Kidney epithelial cell (primary cell): ENCODE measurements around the gene ACOX3. TPM values are rescaled to one million over a fixed set of nuclear protein-coding genes. Genes with fewer than 3 reads are reported as not detected.
A peak's percentile ranks its signal among the peaks of the same experiment; 100 is the strongest.

Source experiments
- DNase-seq: peaks from one replicate; pipeline ENCODE4 v3.0.0-alpha.2; 2010; ENCODE audit warnings: low read depth
- H3K27me3 ChIP-seq: 2 replicates; pipeline ENCODE4 v1.6.0; 2011; ENCODE audit warnings: low read length; ENCODE audit not compliant: control insufficient read depth, insufficient read depth
- H3K36me3 ChIP-seq: 2 replicates; pipeline ENCODE4 v1.5.1; 2011; ENCODE audit warnings: low read length; ENCODE audit not compliant: control insufficient read depth, insufficient read depth
- H3K4me3 ChIP-seq: 2 replicates; pipeline ENCODE4 v1.5.1; 2011; ENCODE audit warnings: low read depth, mild to moderate bottlenecking, control low read depth, low read length
- CTCF ChIP-seq: IDR thresholded peaks from 2 replicates; pipeline ENCODE4 v1.5.1; 2011; ENCODE audit warnings: mild to moderate bottlenecking, moderate library complexity, low read length, control low read depth, inconsistent platforms; ENCODE audit not compliant: insufficient read depth, poor library complexity, severe bottlenecking
- total RNA-seq: library from RNA; depleted of rRNA; stranded (reverse); fragments of >200 nt; gene quantifications from 2 replicates; pipeline ENCODE4 v1.2.3, GENCODE V29; 2015

Gene ACOX3
- total RNA-seq, 1 donor from 2014 or later, result 37.4 TPM

GRCh38 chr4:8469550-8469949, 29.0 kb upstream of the ACOX3 start:
- TF ChIP-seq CTCF, result no peak
- peaks cover 1% of the 10 kb centered on the region for H3K36me3 ChIP-seq
- DNase-seq, result no peak
- no peaks in the 10 kb centered on the region for H3K27me3 ChIP-seq
- H3K4me3 ChIP-seq, result no peak overlapping the region

GRCh38 chr4:8468746-8469535, 28.4 kb upstream of the ACOX3 start:
- no peak for DNase-seq
- H3K36me3 ChIP-seq, result peaks cover 1% of the 10 kb centered on the region
- TF ChIP-seq CTCF, result peak; percentile 99
- no peak overlapping the region for H3K4me3 ChIP-seq
- no peaks in the 10 kb centered on the region for H3K27me3 ChIP-seq

- DNase-seq, result no peak
- no peak for TF ChIP-seq CTCF
- Histone ChIP-seq H3K27me3 (no peaks in the 10 kb centered on the region), H3K4me3 (no peak overlapping the region), H3K36me3 (peaks cover 1% of the 10 kb centered on the region)
Measured at GRCh38 chr4:8467016-8467415, 26.5 kb upstream of the ACOX3 start.

GRCh38 chr4:8465615-8466611, 25.4 kb upstream of the ACOX3 start:
- peaks cover 1% of the 10 kb centered on the region for H3K36me3 ChIP-seq
- no peak overlapping the region for H3K4me3 ChIP-seq
- no peak for TF ChIP-seq CTCF
- H3K27me3 ChIP-seq, result no peaks in the 10 kb centered on the region
- no peak for DNase-seq

GRCh38 chr4:8464381-8464780, 23.9 kb upstream of the ACOX3 start:
- Histone ChIP-seq H3K36me3 (no peaks in the 10 kb centered on the region), H3K4me3 (no peak overlapping the region), H3K27me3 (no peaks in the 10 kb centered on the region)
- no peak for TF ChIP-seq CTCF
- no peak for DNase-seq
